ENCODE data around the gene PCDHA2. TPM values are rescaled to one million over a fixed set of nuclear protein-coding genes. Genes with fewer than 3 reads are reported as not detected.

The PCDHA2 gene
- polyA plus RNA-seq, 1 donor = 0.20 TPM

Other genes starting within 250 kb of the PCDHA2 start
- gene EIF4EBP3, start 247.2 kb upstream of the PCDHA2 start, polyA plus RNA-seq (ENCODE audit: insufficient read length) = 10.5 TPM
- 27.2 TPM for gene SRA1, start 237.4 kb upstream of the PCDHA2 start, polyA plus RNA-seq (ENCODE audit: insufficient read length)
- 58.6 TPM for gene APBB3, start 230.3 kb upstream of the PCDHA2 start, polyA plus RNA-seq (ENCODE audit: insufficient read length)
- 80.1 TPM for gene SLC35A4, start 230.0 kb upstream of the PCDHA2 start, polyA plus RNA-seq (ENCODE audit: insufficient read length)
- gene CD14, start 161.7 kb upstream of the PCDHA2 start, polyA plus RNA-seq (ENCODE audit: insufficient read length) = 5.6 TPM
- gene TMCO6, start 155.4 kb upstream of the PCDHA2 start, polyA plus RNA-seq (ENCODE audit: insufficient read length) = 19.8 TPM
- 69.0 TPM for gene NDUFA2, start 147.2 kb upstream of the PCDHA2 start, polyA plus RNA-seq (ENCODE audit: insufficient read length)
- 170 TPM for gene IK, start 147.0 kb upstream of the PCDHA2 start, polyA plus RNA-seq (ENCODE audit: insufficient read length)
- 19.6 TPM for gene WDR55, start 129.9 kb upstream of the PCDHA2 start, polyA plus RNA-seq (ENCODE audit: insufficient read length)
- 0.35 TPM for gene DND1, start 121.3 kb upstream of the PCDHA2 start, polyA plus RNA-seq (ENCODE audit: insufficient read length)
- 83.4 TPM for gene HARS1, start 103.5 kb upstream of the PCDHA2 start, polyA plus RNA-seq (ENCODE audit: insufficient read length)
- gene HARS2, start 103.4 kb upstream of the PCDHA2 start, polyA plus RNA-seq (ENCODE audit: insufficient read length) = 61.0 TPM
- 124 TPM for gene ZMAT2, start 94.4 kb upstream of the PCDHA2 start, polyA plus RNA-seq (ENCODE audit: insufficient read length)
- not detected for gene PCDHA1, start 8.7 kb upstream of the PCDHA2 start, polyA plus RNA-seq (ENCODE audit: insufficient read length)
- 0.47 TPM for gene PCDHA3, start 6.2 kb downstream of the PCDHA2 start, polyA plus RNA-seq (ENCODE audit: insufficient read length)
- gene PCDHA4, start 12.2 kb downstream of the PCDHA2 start, polyA plus RNA-seq (ENCODE audit: insufficient read length) = 1.00 TPM
- 0.18 TPM for gene PCDHA5, start 26.8 kb downstream of the PCDHA2 start, polyA plus RNA-seq (ENCODE audit: insufficient read length)
- gene PCDHA6, start 33.1 kb downstream of the PCDHA2 start, polyA plus RNA-seq (ENCODE audit: insufficient read length) = 0.38 TPM
- gene PCDHA7, start 39.4 kb downstream of the PCDHA2 start, polyA plus RNA-seq (ENCODE audit: insufficient read length) = 0.35 TPM
- 0.17 TPM for gene PCDHA8, start 46.3 kb downstream of the PCDHA2 start, polyA plus RNA-seq (ENCODE audit: insufficient read length)
- 0.03 TPM for gene PCDHA9, start 53.5 kb downstream of the PCDHA2 start, polyA plus RNA-seq (ENCODE audit: insufficient read length)
- 0.62 TPM for gene PCDHA10, start 61.0 kb downstream of the PCDHA2 start, polyA plus RNA-seq (ENCODE audit: insufficient read length)
- 0.52 TPM for gene PCDHA11, start 74.1 kb downstream of the PCDHA2 start, polyA plus RNA-seq (ENCODE audit: insufficient read length)
- gene PCDHA12, start 80.5 kb downstream of the PCDHA2 start, polyA plus RNA-seq (ENCODE audit: insufficient read length) = 0.23 TPM
- gene PCDHA13, start 87.3 kb downstream of the PCDHA2 start, polyA plus RNA-seq (ENCODE audit: insufficient read length) = not detected
- 0.13 TPM for gene PCDHAC1, start 131.4 kb downstream of the PCDHA2 start, polyA plus RNA-seq (ENCODE audit: insufficient read length)
- 0.93 TPM for gene PCDHAC2, start 171.6 kb downstream of the PCDHA2 start, polyA plus RNA-seq (ENCODE audit: insufficient read length)